ENCODE data around the gene RALY. TPM values are rescaled to one million over a fixed set of nuclear protein-coding genes. Genes with fewer than 3 reads are reported as not detected.

RALY gene
- total and polyA plus RNA-seq, 2 donors (not counting 3 experiments of a cell fraction or from before 2014, with no cell fraction given): 142 to 146 TPM

DNA sequence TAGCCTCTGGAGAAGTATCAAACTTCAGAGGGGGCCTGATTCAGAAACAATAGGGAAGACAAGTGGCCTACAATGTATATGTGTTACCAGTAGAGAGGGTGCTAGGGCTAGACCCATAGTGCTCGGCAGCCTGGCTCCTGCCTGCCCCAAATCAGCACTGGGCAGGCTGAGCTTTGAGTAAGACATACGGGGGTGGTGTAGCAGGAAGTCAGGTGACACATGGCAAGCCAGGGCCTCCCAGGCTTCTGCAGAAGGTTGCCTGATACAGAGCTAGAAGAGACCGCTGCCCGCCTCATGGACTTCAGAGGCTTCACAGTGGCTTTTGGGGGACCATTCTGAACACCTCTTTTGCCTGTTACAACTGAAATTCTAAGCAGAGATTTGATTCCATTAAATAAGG, 43.4 kb downstream of the RALY start:
- FAIRE-seq: no peak
- Histone ChIP-seq H3K4me3 (replicated peaks in 1 of 3; ENCODE audit: insufficient read depth in 1 of 3, low read depth in 1 of 3, low read length in 3 of 3) (no peak overlapping the region), H3K27me3 (ENCODE audit: control insufficient read depth in 2 of 2, insufficient read depth in 2 of 2, low read length in 2 of 2) (no peaks in the 10 kb centered on the region), H3K27ac (ENCODE audit: insufficient read depth, low read depth, low read length) (no peak overlapping the region), H2AFZ (ENCODE audit: low read depth, low read length) (no peak overlapping the region), H3K79me2 (ENCODE audit: control insufficient read depth, insufficient read depth, low read length) (peaks cover 69% of the 10 kb centered on the region), H3K9me3 (replicated peaks; ENCODE audit: control insufficient read depth, insufficient read depth, low read length) (no peaks in the 10 kb centered on the region), H3K4me2 (ENCODE audit: insufficient read depth, low read length) (no peak overlapping the region), H4K20me1 (replicated peaks; ENCODE audit: control insufficient read depth, extremely low read depth, insufficient read depth, low read length) (peaks cover 12% of the 10 kb centered on the region), H3K9me1 (replicated peaks; ENCODE audit: control insufficient read depth, extremely low read depth, insufficient read depth, low read length) (no peaks in the 10 kb centered on the region), H3K4me1 (ENCODE audit: control insufficient read depth, extremely low read depth, insufficient read depth, low read length) (no peaks in the 10 kb centered on the region), H3K9ac (replicated peaks; ENCODE audit: extremely low read depth, insufficient read depth, low read length) (no peak overlapping the region), H3K36me3 (ENCODE audit: control insufficient read depth in 2 of 2, extremely low read depth in 1 of 2, insufficient read depth in 2 of 2, low read length in 2 of 2) (peaks cover 4 to 5% of the 10 kb centered on the region in 2 experiments)
- DNase-seq (ENCODE audit: low read depth, low spot score): no peak
- ChIA-PET CTCF (no interaction called here), POLR2A (interaction anchor here (0.6 kb wide), 1 partner anchor 109 kb away, joined by 8 read pairs; no protein-coding TSS in a partner anchor)
- intact Hi-C loops (cut with micrococcal nuclease): no loop called here
- dilution Hi-C loops (cut with MboI; ENCODE audit: extremely low pct_ligation_motif_present, low sequenced_read_pairs): no loop called here
- TF ChIP-seq FOS (IDR thresholded peaks at IDR 0.05; ENCODE audit: borderline replicate concordance, insufficient read depth, low read length): no peak
- TF ChIP-seq CTCF (IDR thresholded peaks at IDR 0.05; ENCODE audit: extremely low read depth in 1 of 2, insufficient read depth in 1 of 2, low read depth in 1 of 2, low read length in 2 of 2): no peak
- no TSS peak for BruUV-seq (replicated peaks)

DNA sequence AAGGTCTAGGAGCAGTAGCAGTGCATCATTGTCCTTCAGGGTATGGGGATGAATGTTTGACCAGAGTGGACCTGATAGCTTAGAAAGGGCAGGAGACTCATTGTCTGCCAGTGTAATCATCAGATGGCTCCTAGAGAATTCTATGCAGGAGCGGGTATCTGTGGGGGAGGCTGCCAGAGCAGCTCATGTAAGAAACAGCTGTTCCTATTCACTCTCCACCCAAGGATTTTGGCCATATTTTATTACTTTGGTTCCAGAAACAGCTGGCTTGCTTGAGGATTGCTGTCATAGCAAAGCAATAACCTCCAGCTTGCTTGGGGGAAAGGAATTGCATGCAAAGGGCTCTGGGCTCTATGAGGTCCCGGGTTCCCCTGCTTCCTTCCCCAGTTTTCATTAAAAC, 44.1 kb downstream of the RALY start:
- Histone ChIP-seq H3K79me2 (ENCODE audit: control insufficient read depth, insufficient read depth, low read length) (peaks cover 68% of the 10 kb centered on the region), H3K4me3 (replicated peaks in 1 of 3; ENCODE audit: insufficient read depth in 1 of 3, low read depth in 1 of 3, low read length in 3 of 3) (no peak overlapping the region), H3K4me2 (ENCODE audit: insufficient read depth, low read length) (no peak overlapping the region), H3K36me3 (ENCODE audit: control insufficient read depth in 2 of 2, extremely low read depth in 1 of 2, insufficient read depth in 2 of 2, low read length in 2 of 2) (peaks cover 4 to 5% of the 10 kb centered on the region in 2 experiments), H3K9me1 (replicated peaks; ENCODE audit: control insufficient read depth, extremely low read depth, insufficient read depth, low read length) (no peaks in the 10 kb centered on the region), H3K9me3 (replicated peaks; ENCODE audit: control insufficient read depth, insufficient read depth, low read length) (no peaks in the 10 kb centered on the region), H3K9ac (replicated peaks; ENCODE audit: extremely low read depth, insufficient read depth, low read length) (no peak overlapping the region), H3K27ac (ENCODE audit: insufficient read depth, low read depth, low read length) (no peak overlapping the region), H4K20me1 (replicated peaks; ENCODE audit: control insufficient read depth, extremely low read depth, insufficient read depth, low read length) (peaks cover 12% of the 10 kb centered on the region), H3K27me3 (ENCODE audit: control insufficient read depth in 2 of 2, insufficient read depth in 2 of 2, low read length in 2 of 2) (no peaks in the 10 kb centered on the region), H3K4me1 (ENCODE audit: control insufficient read depth, extremely low read depth, insufficient read depth, low read length) (no peaks in the 10 kb centered on the region), H2AFZ (ENCODE audit: low read depth, low read length) (no peak overlapping the region)
- DNase-seq (ENCODE audit: low read depth, low spot score): no peak
- FAIRE-seq: no peak
- ChIA-PET CTCF (no interaction called here), POLR2A (interaction anchor here (0.6 kb wide), 2 partner anchors 109 to 334 kb away, joined by 4 to 8 read pairs; no protein-coding TSS in a partner anchor)
- BruUV-seq (replicated peaks): no TSS peak
- TF ChIP-seq FOS (IDR thresholded peaks at IDR 0.05; ENCODE audit: borderline replicate concordance, insufficient read depth, low read length) (no peak), POLR2AphosphoS5 (IDR thresholded peaks at IDR 0.05; ENCODE audit: insufficient read depth, low read depth, low read length) (no peak), MYC (IDR thresholded peaks at IDR 0.05; ENCODE audit: low read depth, low read length) (no peak), CTCF (IDR thresholded peaks at IDR 0.05; ENCODE audit: extremely low read depth in 1 of 2, insufficient read depth in 1 of 2, low read depth in 1 of 2, low read length in 2 of 2) (no peak), GATA2 (IDR thresholded peaks at IDR 0.05; ENCODE audit: insufficient read depth, insufficient read length, low read depth, low read length) (no peak), JUN (IDR thresholded peaks at IDR 0.05; ENCODE audit: borderline replicate concordance, insufficient read depth, insufficient read length, low read depth) (no peak), POLR2A (IDR thresholded peaks at IDR 0.05; ENCODE audit: low read depth, low read length) (no peak), EZH2 (IDR thresholded peaks at IDR 0.05; ENCODE audit: borderline replicate concordance, low read depth, low read length, severe bottlenecking) (no peak)
- TF ChIP-seq, protein P1, sequence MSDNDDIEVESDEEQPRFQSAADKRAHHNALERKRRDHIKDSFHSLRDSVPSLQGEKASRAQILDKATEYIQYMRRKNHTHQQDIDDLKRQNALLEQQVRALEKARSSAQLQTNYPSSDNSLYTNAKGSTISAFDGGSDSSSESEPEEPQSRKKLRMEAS (IDR thresholded peaks at IDR 0.05; ENCODE audit: insufficient read depth, insufficient read length): no peak
- intact Hi-C loops (cut with micrococcal nuclease) (no loop called here), dilution Hi-C loops (cut with MboI; ENCODE audit: extremely low pct_ligation_motif_present, low sequenced_read_pairs) (no loop called here)

Data from endothelial cell of umbilical vein (primary cell).